Measurements from ENCODE around the gene HEY2.
"Not testable (repeated sequence)": the region's sequence is repeated elsewhere in the genome, so short reads cannot be mapped to it uniquely, and the experiment has no call there.

HEY2 gene

GRCh38 chr6:125749173-125749864 lies at the start of gene HEY2:
Gene HEY2 (plus strand): TSS chr6:125749632. CDS start chr6:125749777, 145 bp downstream.
- DNase-seq (ENCODE audit: low read depth in 3 of 3), result peak; percentile 65 to 71 (median 67)

- no peak for DNase-seq (ENCODE audit: low read depth in 3 of 3)
Observed at GRCh38 chr6:125700581-125701353, 48.7 kb upstream of the HEY2 start.

- DNase-seq (ENCODE audit: low read depth in 3 of 3), result no peak
Observed at GRCh38 chr6:125701354-125701668, 48.1 kb upstream of the HEY2 start.

GRCh38 chr6:125703882-125704281 lies 45.5 kb upstream of the HEY2 start:
- DNase-seq (ENCODE audit: low read depth in 3 of 3), result not testable (repeated sequence)

- no peak for DNase-seq (ENCODE audit: low read depth in 3 of 3)
Observed at GRCh38 chr6:125707615-125708243, 41.7 kb upstream of the HEY2 start.

- DNase-seq (ENCODE audit: low read depth in 3 of 3), result no peak
Observed at GRCh38 chr6:125711013-125711675, 38.3 kb upstream of the HEY2 start.

- DNase-seq (ENCODE audit: low read depth in 3 of 3), result no peak
Observed at GRCh38 chr6:125714441-125715090, 34.9 kb upstream of the HEY2 start.

- DNase-seq (ENCODE audit: low read depth in 3 of 3), result no peak
Observed at GRCh38 chr6:125717120-125717731, 32.2 kb upstream of the HEY2 start.

- DNase-seq (ENCODE audit: low read depth in 3 of 3), result no peak
Observed at GRCh38 chr6:125718109-125718508, 31.3 kb upstream of the HEY2 start.

- DNase-seq (ENCODE audit: low read depth in 3 of 3), result no peak
Observed at GRCh38 chr6:125722886-125723285, 26.5 kb upstream of the HEY2 start.

GRCh38 chr6:125727216-125727615 lies 22.2 kb upstream of the HEY2 start:
- DNase-seq (ENCODE audit: low read depth in 3 of 3), result no peak

- DNase-seq (ENCODE audit: low read depth in 3 of 3), result no peak
Observed at GRCh38 chr6:125728739-125729138, 20.7 kb upstream of the HEY2 start.

- DNase-seq (ENCODE audit: low read depth in 3 of 3), result no peak
Observed at GRCh38 chr6:125729983-125730382, 19.4 kb upstream of the HEY2 start.

- no peak for DNase-seq (ENCODE audit: low read depth in 3 of 3)
Observed at GRCh38 chr6:125732398-125732797, 17.0 kb upstream of the HEY2 start.

- DNase-seq (ENCODE audit: low read depth in 3 of 3), result no peak
Observed at GRCh38 chr6:125733516-125734300, 15.7 kb upstream of the HEY2 start.

- DNase-seq (ENCODE audit: low read depth in 3 of 3), result no peak
Observed at GRCh38 chr6:125738276-125738675, 11.2 kb upstream of the HEY2 start.

GRCh38 chr6:125739364-125739763 lies 10.1 kb upstream of the HEY2 start:
- DNase-seq (ENCODE audit: low read depth in 3 of 3), result no peak

- no peak for DNase-seq (ENCODE audit: low read depth in 3 of 3)
Observed at GRCh38 chr6:125741336-125741735, 8.1 kb upstream of the HEY2 start.

GRCh38 chr6:125742024-125742423 lies 7.4 kb upstream of the HEY2 start:
- no peak for DNase-seq (ENCODE audit: low read depth in 3 of 3)

- no peak for DNase-seq (ENCODE audit: low read depth in 3 of 3)
Observed at GRCh38 chr6:125742464-125743120, 6.8 kb upstream of the HEY2 start.
